ENCODE measurements around the gene LRFN2. TPM values are rescaled to one million over a fixed set of nuclear protein-coding genes. Genes with fewer than 3 reads are reported as not detected.

LRFN2 gene
- polyA plus RNA-seq, 1 of the 3 experiments (the other 2 are of a cell fraction) = 0.02 TPM

DNA sequence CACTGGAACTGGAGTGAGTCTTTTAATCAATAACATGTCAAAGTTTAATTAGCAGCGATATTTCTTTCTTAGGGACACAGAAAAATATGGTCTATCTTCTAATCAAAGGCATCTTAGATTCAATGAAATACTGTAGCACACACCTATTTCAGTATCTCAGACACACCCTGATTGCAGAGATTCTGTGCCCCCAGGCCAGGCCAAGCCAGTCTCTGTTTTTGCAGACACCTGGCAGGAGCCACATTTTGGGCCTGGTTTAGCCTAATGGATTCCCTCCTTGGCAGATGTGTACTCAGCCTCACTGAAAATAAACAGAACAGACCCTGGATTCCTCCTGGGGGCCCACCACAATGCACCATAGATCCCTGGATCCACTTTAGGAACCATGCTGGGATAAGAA lies 74.8 kb downstream of the LRFN2 start:
- POLR2A ChIA-PET = interaction anchor here (0.6 kb wide), 2 partner anchors 21 to 209 kb away, joined by 4 to 5 read pairs; no protein-coding TSS in a partner anchor
- 41% methylated on average over 1 of the region's 1 CpG for WGBS (ENCODE audit: low lambda C conversion rate)
- CTCF ChIA-PET = interaction anchor here (2.6 kb wide), 1 partner anchor 76 kb away, joined by 10 read pairs; the partner anchor contains the start of gene LRFN2

More for the DNA sequence above, 74.8 kb downstream of the LRFN2 start:
- no peak overlapping the region for H3K4me2 ChIP-seq
- H3K4me1 ChIP-seq (ENCODE audit: control insufficient read depth in 1 of 2, insufficient read depth in 2 of 2, low read depth in 1 of 2, low read length in 1 of 2) = peaks cover 0 to 64% of the 10 kb centered on the region in 2 experiments; a peak in 2 of 4 replicates
- peak overlapping the region in 1 of 2 experiments; percentile 80; a peak in 2 of 4 replicates for H3K27ac ChIP-seq (ENCODE audit: low read depth in 2 of 2, low read length in 1 of 2)
- peak; percentile 65 for DNase-seq
- H3K9me3 ChIP-seq = no peaks in the 10 kb centered on the region
- H3F3A ChIP-seq (replicated peaks; ENCODE audit: insufficient read depth) = no peaks in the 10 kb centered on the region
- no peaks in the 10 kb centered on the region for H3K79me2 ChIP-seq (ENCODE audit: insufficient read depth)
- H2AFZ ChIP-seq (ENCODE audit: low read depth) = no peak overlapping the region
- no peaks in the 10 kb centered on the region for H4K20me1 ChIP-seq (ENCODE audit: insufficient read depth)
- no peaks in the 10 kb centered on the region for H3K9me2 ChIP-seq
- H3K27me3 ChIP-seq (ENCODE audit: insufficient read depth) = no peaks in the 10 kb centered on the region
- TF ChIP-seq, protein P1, sequence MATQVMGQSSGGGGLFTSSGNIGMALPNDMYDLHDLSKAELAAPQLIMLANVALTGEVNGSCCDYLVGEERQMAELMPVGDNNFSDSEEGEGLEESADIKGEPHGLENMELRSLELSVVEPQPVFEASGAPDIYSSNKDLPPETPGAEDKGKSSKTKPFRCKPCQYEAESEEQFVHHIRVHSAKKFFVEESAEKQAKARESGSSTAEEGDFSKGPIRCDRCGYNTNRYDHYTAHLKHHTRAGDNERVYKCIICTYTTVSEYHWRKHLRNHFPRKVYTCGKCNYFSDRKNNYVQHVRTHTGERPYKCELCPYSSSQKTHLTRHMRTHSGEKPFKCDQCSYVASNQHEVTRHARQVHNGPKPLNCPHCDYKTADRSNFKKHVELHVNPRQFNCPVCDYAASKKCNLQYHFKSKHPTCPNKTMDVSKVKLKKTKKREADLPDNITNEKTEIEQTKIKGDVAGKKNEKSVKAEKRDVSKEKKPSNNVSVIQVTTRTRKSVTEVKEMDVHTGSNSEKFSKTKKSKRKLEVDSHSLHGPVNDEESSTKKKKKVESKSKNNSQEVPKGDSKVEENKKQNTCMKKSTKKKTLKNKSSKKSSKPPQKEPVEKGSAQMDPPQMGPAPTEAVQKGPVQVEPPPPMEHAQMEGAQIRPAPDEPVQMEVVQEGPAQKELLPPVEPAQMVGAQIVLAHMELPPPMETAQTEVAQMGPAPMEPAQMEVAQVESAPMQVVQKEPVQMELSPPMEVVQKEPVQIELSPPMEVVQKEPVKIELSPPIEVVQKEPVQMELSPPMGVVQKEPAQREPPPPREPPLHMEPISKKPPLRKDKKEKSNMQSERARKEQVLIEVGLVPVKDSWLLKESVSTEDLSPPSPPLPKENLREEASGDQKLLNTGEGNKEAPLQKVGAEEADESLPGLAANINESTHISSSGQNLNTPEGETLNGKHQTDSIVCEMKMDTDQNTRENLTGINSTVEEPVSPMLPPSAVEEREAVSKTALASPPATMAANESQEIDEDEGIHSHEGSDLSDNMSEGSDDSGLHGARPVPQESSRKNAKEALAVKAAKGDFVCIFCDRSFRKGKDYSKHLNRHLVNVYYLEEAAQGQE (IDR thresholded peaks at IDR 0.05; ENCODE audit: low read depth, low read length) = no peak
- no peak for TF ChIP-seq YY1 (IDR thresholded peaks at IDR 0.05; ENCODE audit: low read depth)
- TF ChIP-seq RAD21 (IDR thresholded peaks at IDR 0.05; ENCODE audit: low read length) = peak; percentile 11; the same call in 1 of the 2 replicates
- TF ChIP-seq SIN3A (IDR thresholded peaks at IDR 0.05; ENCODE audit: borderline replicate concordance, low read depth, low read length) = no peak
- TF ChIP-seq, protein P2, sequence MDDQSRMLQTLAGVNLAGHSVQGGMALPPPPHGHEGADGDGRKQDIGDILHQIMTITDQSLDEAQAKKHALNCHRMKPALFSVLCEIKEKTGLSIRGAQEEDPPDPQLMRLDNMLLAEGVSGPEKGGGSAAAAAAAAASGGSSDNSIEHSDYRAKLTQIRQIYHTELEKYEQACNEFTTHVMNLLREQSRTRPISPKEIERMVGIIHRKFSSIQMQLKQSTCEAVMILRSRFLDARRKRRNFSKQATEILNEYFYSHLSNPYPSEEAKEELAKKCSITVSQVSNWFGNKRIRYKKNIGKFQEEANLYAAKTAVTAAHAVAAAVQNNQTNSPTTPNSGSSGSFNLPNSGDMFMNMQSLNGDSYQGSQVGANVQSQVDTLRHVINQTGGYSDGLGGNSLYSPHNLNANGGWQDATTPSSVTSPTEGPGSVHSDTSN (IDR thresholded peaks at IDR 0.05) = no peak
- peak; percentile 81 for TF ChIP-seq GATA2 (CRISPR knock-in tag; IDR thresholded peaks at IDR 0.05)
- TF ChIP-seq EP300 (IDR thresholded peaks at IDR 0.05; ENCODE audit: borderline replicate concordance in 1 of 2, low read depth in 1 of 2, low read length in 1 of 2) = peak in 1 of 2 experiments; percentile 83; a peak in 1 of 4 replicates
- TF ChIP-seq, protein P3, sequence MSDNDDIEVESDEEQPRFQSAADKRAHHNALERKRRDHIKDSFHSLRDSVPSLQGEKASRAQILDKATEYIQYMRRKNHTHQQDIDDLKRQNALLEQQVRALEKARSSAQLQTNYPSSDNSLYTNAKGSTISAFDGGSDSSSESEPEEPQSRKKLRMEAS (IDR thresholded peaks at IDR 0.05; ENCODE audit: low read depth) = no peak
- TF ChIP-seq RCOR1 (IDR thresholded peaks at IDR 0.05; ENCODE audit: low read length) = peak; percentile 57; the same call in 1 of the 2 replicates
- TF ChIP-seq, protein P4, sequence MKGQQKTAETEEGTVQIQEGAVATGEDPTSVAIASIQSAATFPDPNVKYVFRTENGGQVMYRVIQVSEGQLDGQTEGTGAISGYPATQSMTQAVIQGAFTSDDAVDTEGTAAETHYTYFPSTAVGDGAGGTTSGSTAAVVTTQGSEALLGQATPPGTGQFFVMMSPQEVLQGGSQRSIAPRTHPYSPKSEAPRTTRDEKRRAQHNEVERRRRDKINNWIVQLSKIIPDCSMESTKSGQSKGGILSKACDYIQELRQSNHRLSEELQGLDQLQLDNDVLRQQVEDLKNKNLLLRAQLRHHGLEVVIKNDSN (IDR thresholded peaks at IDR 0.05; ENCODE audit: borderline replicate concordance, low read depth) = no peak
- TF ChIP-seq, protein P5, sequence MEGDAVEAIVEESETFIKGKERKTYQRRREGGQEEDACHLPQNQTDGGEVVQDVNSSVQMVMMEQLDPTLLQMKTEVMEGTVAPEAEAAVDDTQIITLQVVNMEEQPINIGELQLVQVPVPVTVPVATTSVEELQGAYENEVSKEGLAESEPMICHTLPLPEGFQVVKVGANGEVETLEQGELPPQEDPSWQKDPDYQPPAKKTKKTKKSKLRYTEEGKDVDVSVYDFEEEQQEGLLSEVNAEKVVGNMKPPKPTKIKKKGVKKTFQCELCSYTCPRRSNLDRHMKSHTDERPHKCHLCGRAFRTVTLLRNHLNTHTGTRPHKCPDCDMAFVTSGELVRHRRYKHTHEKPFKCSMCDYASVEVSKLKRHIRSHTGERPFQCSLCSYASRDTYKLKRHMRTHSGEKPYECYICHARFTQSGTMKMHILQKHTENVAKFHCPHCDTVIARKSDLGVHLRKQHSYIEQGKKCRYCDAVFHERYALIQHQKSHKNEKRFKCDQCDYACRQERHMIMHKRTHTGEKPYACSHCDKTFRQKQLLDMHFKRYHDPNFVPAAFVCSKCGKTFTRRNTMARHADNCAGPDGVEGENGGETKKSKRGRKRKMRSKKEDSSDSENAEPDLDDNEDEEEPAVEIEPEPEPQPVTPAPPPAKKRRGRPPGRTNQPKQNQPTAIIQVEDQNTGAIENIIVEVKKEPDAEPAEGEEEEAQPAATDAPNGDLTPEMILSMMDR (IDR thresholded peaks at IDR 0.05) = no peak
- TF ChIP-seq FOXJ3 (CRISPR knock-in tag; IDR thresholded peaks at IDR 0.05) = peak; percentile 77; the same call in 1 of the 2 replicates
- TF ChIP-seq RXRA (IDR thresholded peaks at IDR 0.05; ENCODE audit: borderline replicate concordance, low read depth) = no peak
- peak; percentile 29 for TF ChIP-seq CHD2 (IDR thresholded peaks at IDR 0.05; ENCODE audit: low read length, partially characterized antibody)
- no peak overlapping the region for H3K9ac ChIP-seq
- no peak overlapping the region for H3K4me3 ChIP-seq (ENCODE audit: low read depth in 2 of 2, low read length in 1 of 2)
- no peaks in the 10 kb centered on the region for H3K36me3 ChIP-seq (replicated peaks in 1 of 2; ENCODE audit: control insufficient read depth in 1 of 2, insufficient read depth in 2 of 2, low read length in 1 of 2)
